GM12878 (cell line): ENCODE measurements around the gene MTHFR. TPM values are rescaled to one million over a fixed set of nuclear protein-coding genes. Genes with fewer than 3 reads are reported as not detected.

Experiments used
- BACH1 ChIP-seq: fragments of 450-650 bp; IDR thresholded peaks from 2 replicates; pipeline ENCODE4 v1.6.1; 2017; ENCODE audit warnings: mild to moderate bottlenecking, borderline replicate concordance
- DPF2 ChIP-seq: fragments of 450-650 bp; IDR thresholded peaks from 2 replicates; pipeline ENCODE4 v1.6.1; 2017; ENCODE audit warnings: mild to moderate bottlenecking
- ETV6 ChIP-seq, 2 experiments: fragments of 450-650 bp in 1 of 2; IDR thresholded peaks in 1 of 2; conservative IDR thresholded peaks in 1 of 2; 2 replicates each; pipeline ENCODE4 v1.6.1; 2014; ENCODE audit warnings: antibody characterized with exemption in 1 of 2, borderline replicate concordance in 1 of 2, low read depth in 1 of 2, mild to moderate bottlenecking in 1 of 2, moderate library complexity in 1 of 2
- FOXM1 ChIP-seq: IDR thresholded peaks from 2 replicates; pipeline ENCODE4 v1.6.1; 2012; ENCODE audit warnings: low read depth, mild to moderate bottlenecking, inconsistent platforms, low read length, moderate library complexity
- HCFC1 ChIP-seq: fragments of 150-350 bp; IDR thresholded peaks from 2 replicates; pipeline ENCODE4 v1.6.1; 2014; ENCODE audit warnings: low read length
- IKZF2 ChIP-seq, 2 experiments: fragments of 450-650 bp; IDR thresholded peaks; 2 replicates each; pipeline ENCODE4 v1.6.1; 2017; ENCODE audit warnings: mild to moderate bottlenecking in 2 of 2, moderate library complexity in 2 of 2
- NFXL1 ChIP-seq: fragments of 450-650 bp; IDR thresholded peaks from 2 replicates; pipeline ENCODE4 v1.6.1; 2017; ENCODE audit warnings: antibody characterized with exemption, mild to moderate bottlenecking, borderline replicate concordance
- NFYA ChIP-seq: IDR thresholded peaks from 2 replicates; pipeline ENCODE4 v1.6.1; 2011; ENCODE audit warnings: low read depth, mild to moderate bottlenecking, low read length, improper control_type of control experiment, borderline replicate concordance
- PML ChIP-seq: IDR thresholded peaks from 2 replicates; pipeline ENCODE4 v1.6.1; 2012; ENCODE audit warnings: low read length, inconsistent platforms
- POLR2A ChIP-seq: IDR thresholded peaks from 2 replicates; pipeline ENCODE4 v1.6.1; 2011; ENCODE audit warnings: low read depth, mild to moderate bottlenecking, low read length
- RB1 ChIP-seq: fragments of 450-650 bp; formaldehyde crosslinking; IDR thresholded peaks from 2 replicates; pipeline ENCODE4 v1.6.1; 2017; ENCODE audit warnings: mild to moderate bottlenecking, borderline replicate concordance
- RBBP5 ChIP-seq: fragments of 200-600 bp; sonication (generic); conservative IDR thresholded peaks from 2 replicates; pipeline ENCODE4 v1.6.1; 2016
- SIN3A ChIP-seq: IDR thresholded peaks from 2 replicates; pipeline ENCODE4 v1.6.1; 2012; ENCODE audit warnings: low read depth, low read length, improper control_type of control experiment
- SMC3 ChIP-seq: IDR thresholded peaks from 2 replicates; pipeline ENCODE4 v1.6.1; 2011; ENCODE audit warnings: low read length, improper control_type of control experiment, borderline replicate concordance
- SP1 ChIP-seq: IDR thresholded peaks from one replicate; pipeline ENCODE4 v1.6.1; 2011; ENCODE audit warnings: low read depth, low read length
- SREBF2 ChIP-seq: IDR thresholded peaks from 2 replicates; pipeline ENCODE4 v1.6.1; 2012; ENCODE audit warnings: mild to moderate bottlenecking, low read length
- STAT3 ChIP-seq: IDR thresholded peaks from 2 replicates; pipeline ENCODE4 v1.6.1; 2011; ENCODE audit warnings: low read depth, low read length, improper control_type of control experiment
- TCF12 ChIP-seq: IDR thresholded peaks from 2 replicates; pipeline ENCODE4 v1.6.1; 2011; ENCODE audit warnings: low read depth, mild to moderate bottlenecking, low read length
- ZNF207 ChIP-seq: fragments of 450-650 bp; IDR thresholded peaks from 2 replicates; pipeline ENCODE4 v1.6.1; 2014; ENCODE audit warnings: antibody characterized with exemption, mild to moderate bottlenecking, borderline replicate concordance
- ZNF24 ChIP-seq: fragments of 450-650 bp; IDR thresholded peaks from 2 replicates; pipeline ENCODE4 v1.6.1; 2017; ENCODE audit warnings: antibody characterized with exemption, mild to moderate bottlenecking
- polyA plus RNA-seq, 11 experiments: library from polyadenylated mRNA; depleted of rRNA in 4 of 11; unstranded in 6 of 11; stranded (reverse) in 5 of 11; fragments of >200 nt; fragmentation: Nextera tagmentation in 4 of 11; fragmentation: Illumina TruSeq in 1 of 11; extraction: Ambion mirVana in 4 of 11; extraction: Trizol in 1 of 11; gene quantifications; 1 replicate in 1 of 11; 2 replicates in 10 of 11; pipeline versions ENCODE4 v1.2.1 to v1.2.3, GENCODE V29; 2011 to 2016; ENCODE audit warnings: inconsistent platforms in 2 of 11, missing spikeins in 2 of 11, low read depth in 1 of 11
- total RNA-seq, 4 experiments: library from RNA; depleted of rRNA in 3 of 4; stranded (reverse); fragments of >200 nt in 3 of 4; fragmentation: Illumina TruSeq in 1 of 4; extraction: Trizol in 1 of 4; gene quantifications; 2 replicates each; pipeline versions ENCODE4 v1.2.1 to v1.2.3, GENCODE V29; 2013 to 2021
- TF ChIP-seq, protein P1 (sequence below): IDR thresholded peaks from 2 replicates; pipeline ENCODE4 v1.6.1; 2011; ENCODE audit warnings: borderline replicate concordance, low read depth, mild to moderate bottlenecking, moderate library complexity, low read length; ENCODE audit not compliant: insufficient read depth, poor library complexity, severe bottlenecking
- TF ChIP-seq, protein P2 (sequence below): fragments of 450-650 bp; IDR thresholded peaks from 2 replicates; pipeline ENCODE4 v1.6.1; 2017; ENCODE audit warnings: borderline replicate concordance
- TF ChIP-seq, protein P3 (sequence below): IDR thresholded peaks from 2 replicates; pipeline ENCODE4 v1.6.1; 2012; ENCODE audit warnings: low read depth, low read length, improper control_type of control experiment
- TF ChIP-seq, protein P4 (sequence below): fragments of 450-650 bp; IDR thresholded peaks from 2 replicates; pipeline ENCODE4 v1.6.1; 2017; ENCODE audit warnings: mild to moderate bottlenecking, moderate library complexity

MTHFR gene
- total and polyA plus RNA-seq, 10 of the 15 experiments (the other 5 are each of a cell fraction or from before 2014, with no cell fraction given): 1.0 to 16.8 (median 9.4) TPM

DNA sequence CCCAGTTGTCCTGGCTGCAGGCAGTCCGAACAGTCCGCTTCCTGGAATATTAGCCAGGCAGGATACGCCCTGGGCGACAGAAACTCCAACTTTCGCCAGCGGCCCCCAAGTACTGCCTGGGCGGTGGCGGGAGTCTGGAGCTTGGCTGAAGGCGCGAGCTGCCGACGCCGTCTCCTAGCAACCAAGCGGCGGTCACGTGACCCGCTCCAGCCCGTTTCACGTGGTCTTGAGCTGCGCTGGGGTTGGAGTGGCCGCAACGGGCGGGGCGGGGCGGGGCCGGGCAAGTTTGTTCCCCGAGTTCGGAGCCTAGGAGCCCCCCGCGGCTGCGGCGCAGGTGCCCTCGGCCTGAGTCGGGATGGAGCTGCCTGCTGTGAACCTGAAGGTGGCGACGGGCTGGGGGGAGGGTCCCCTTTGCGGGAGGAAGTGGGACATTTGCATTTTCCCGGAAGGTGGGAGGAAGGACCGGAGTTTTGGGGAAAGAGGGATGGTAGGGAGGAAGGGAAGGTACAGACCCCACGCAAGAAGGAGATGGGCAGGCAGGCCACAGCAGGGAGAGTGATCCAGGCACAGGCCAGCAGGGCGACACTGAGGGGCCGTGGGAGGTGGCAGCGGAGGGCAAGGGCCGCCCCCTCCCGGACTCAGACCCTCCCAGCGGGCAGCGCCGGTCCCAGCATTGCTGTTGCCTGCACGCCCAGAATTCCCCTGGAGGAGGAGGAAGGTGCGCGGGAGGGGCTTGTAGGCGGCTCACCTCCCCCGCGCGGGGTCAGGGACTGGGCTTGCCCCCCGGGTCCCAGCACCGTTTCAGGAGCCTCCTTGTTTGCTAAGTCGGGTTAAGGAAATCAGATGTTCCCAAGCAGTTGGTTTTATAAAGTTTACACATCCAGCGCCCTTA is 69.7 kb downstream of the MTHFR start, which contains the start of gene AGTRAP (continued):
- TF ChIP-seq SIN3A (peak; percentile 95), ZNF207 (no peak), NFXL1 (no peak), SP1 (peak; percentile 7), NFYA (no peak), RBBP5 (no peak), FOXM1 (no peak), ZNF24 (no peak), ETV6 (conservative IDR thresholded peaks at IDR 0.05 in 1 of 2, IDR thresholded peaks at IDR 0.05 in 1 of 2; ENCODE audit: borderline replicate concordance in 1 of 2, low read depth in 1 of 2) (no peak), STAT3 (no peak), HCFC1 (0 out of 2 replicates have a peak, but pooled peaks have one; percentile 25), DPF2 (0 out of 2 replicates have a peak, but pooled peaks have one; percentile 34), PML (no peak), POLR2A (peak; percentile 54; the same call in 1 of the 2 replicates), RB1 (peak; percentile 82; the same call in 1 of the 2 replicates), SMC3 (no peak), BACH1 (0 out of 2 replicates have a peak, but pooled peaks have one; percentile 2), IKZF2 (IDR thresholded peaks at IDR 0.05) (peak; percentile 24 to 74; a peak in 2 of 4 replicates), TCF12 (0 out of 2 replicates have a peak, but pooled peaks have one; percentile 20), SREBF2 (no peak)
- TF ChIP-seq, protein P1, sequence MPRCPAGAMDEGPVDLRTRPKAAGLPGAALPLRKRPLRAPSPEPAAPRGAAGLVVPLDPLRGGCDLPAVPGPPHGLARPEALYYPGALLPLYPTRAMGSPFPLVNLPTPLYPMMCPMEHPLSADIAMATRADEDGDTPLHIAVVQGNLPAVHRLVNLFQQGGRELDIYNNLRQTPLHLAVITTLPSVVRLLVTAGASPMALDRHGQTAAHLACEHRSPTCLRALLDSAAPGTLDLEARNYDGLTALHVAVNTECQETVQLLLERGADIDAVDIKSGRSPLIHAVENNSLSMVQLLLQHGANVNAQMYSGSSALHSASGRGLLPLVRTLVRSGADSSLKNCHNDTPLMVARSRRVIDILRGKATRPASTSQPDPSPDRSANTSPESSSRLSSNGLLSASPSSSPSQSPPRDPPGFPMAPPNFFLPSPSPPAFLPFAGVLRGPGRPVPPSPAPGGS: no peak
- TF ChIP-seq, protein P2, sequence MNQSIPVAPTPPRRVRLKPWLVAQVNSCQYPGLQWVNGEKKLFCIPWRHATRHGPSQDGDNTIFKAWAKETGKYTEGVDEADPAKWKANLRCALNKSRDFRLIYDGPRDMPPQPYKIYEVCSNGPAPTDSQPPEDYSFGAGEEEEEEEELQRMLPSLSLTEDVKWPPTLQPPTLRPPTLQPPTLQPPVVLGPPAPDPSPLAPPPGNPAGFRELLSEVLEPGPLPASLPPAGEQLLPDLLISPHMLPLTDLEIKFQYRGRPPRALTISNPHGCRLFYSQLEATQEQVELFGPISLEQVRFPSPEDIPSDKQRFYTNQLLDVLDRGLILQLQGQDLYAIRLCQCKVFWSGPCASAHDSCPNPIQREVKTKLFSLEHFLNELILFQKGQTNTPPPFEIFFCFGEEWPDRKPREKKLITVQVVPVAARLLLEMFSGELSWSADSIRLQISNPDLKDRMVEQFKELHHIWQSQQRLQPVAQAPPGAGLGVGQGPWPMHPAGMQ: no peak
- TF ChIP-seq, protein P3, sequence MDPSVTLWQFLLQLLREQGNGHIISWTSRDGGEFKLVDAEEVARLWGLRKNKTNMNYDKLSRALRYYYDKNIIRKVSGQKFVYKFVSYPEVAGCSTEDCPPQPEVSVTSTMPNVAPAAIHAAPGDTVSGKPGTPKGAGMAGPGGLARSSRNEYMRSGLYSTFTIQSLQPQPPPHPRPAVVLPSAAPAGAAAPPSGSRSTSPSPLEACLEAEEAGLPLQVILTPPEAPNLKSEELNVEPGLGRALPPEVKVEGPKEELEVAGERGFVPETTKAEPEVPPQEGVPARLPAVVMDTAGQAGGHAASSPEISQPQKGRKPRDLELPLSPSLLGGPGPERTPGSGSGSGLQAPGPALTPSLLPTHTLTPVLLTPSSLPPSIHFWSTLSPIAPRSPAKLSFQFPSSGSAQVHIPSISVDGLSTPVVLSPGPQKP: no peak
- TF ChIP-seq, protein P4, sequence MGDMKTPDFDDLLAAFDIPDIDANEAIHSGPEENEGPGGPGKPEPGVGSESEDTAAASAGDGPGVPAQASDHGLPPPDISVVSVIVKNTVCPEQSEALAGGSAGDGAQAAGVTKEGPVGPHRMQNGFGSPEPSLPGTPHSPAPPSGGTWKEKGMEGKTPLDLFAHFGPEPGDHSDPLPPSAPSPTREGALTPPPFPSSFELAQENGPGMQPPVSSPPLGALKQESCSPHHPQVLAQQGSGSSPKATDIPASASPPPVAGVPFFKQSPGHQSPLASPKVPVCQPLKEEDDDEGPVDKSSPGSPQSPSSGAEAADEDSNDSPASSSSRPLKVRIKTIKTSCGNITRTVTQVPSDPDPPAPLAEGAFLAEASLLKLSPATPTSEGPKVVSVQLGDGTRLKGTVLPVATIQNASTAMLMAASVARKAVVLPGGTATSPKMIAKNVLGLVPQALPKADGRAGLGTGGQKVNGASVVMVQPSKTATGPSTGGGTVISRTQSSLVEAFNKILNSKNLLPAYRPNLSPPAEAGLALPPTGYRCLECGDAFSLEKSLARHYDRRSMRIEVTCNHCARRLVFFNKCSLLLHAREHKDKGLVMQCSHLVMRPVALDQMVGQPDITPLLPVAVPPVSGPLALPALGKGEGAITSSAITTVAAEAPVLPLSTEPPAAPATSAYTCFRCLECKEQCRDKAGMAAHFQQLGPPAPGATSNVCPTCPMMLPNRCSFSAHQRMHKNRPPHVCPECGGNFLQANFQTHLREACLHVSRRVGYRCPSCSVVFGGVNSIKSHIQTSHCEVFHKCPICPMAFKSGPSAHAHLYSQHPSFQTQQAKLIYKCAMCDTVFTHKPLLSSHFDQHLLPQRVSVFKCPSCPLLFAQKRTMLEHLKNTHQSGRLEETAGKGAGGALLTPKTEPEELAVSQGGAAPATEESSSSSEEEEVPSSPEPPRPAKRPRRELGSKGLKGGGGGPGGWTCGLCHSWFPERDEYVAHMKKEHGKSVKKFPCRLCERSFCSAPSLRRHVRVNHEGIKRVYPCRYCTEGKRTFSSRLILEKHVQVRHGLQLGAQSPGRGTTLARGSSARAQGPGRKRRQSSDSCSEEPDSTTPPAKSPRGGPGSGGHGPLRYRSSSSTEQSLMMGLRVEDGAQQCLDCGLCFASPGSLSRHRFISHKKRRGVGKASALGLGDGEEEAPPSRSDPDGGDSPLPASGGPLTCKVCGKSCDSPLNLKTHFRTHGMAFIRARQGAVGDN: no peak
